GM10266 (cell line): ENCODE measurements around the gene DHX40.

Experiments used
- DNase-seq: peaks from one replicate; pipeline ENCODE4 v3.0.0; 2012; ENCODE audit errors: extremely low spot score
- TF ChIP-seq, protein P1 (sequence below): IDR thresholded peaks from 2 replicates; pipeline ENCODE4 v1.5.1; 2012; ENCODE audit warnings: mild to moderate bottlenecking, low read depth; ENCODE audit not compliant: control insufficient read depth, insufficient read depth; ENCODE audit errors: missing control alignments

Gene DHX40

GRCh38 chr17:59607817-59608403 is 42.5 kb downstream of the DHX40 start:
- DNase-seq = no peak
- TF ChIP-seq, protein P1, sequence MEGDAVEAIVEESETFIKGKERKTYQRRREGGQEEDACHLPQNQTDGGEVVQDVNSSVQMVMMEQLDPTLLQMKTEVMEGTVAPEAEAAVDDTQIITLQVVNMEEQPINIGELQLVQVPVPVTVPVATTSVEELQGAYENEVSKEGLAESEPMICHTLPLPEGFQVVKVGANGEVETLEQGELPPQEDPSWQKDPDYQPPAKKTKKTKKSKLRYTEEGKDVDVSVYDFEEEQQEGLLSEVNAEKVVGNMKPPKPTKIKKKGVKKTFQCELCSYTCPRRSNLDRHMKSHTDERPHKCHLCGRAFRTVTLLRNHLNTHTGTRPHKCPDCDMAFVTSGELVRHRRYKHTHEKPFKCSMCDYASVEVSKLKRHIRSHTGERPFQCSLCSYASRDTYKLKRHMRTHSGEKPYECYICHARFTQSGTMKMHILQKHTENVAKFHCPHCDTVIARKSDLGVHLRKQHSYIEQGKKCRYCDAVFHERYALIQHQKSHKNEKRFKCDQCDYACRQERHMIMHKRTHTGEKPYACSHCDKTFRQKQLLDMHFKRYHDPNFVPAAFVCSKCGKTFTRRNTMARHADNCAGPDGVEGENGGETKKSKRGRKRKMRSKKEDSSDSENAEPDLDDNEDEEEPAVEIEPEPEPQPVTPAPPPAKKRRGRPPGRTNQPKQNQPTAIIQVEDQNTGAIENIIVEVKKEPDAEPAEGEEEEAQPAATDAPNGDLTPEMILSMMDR = peak; percentile 33

DNA sequence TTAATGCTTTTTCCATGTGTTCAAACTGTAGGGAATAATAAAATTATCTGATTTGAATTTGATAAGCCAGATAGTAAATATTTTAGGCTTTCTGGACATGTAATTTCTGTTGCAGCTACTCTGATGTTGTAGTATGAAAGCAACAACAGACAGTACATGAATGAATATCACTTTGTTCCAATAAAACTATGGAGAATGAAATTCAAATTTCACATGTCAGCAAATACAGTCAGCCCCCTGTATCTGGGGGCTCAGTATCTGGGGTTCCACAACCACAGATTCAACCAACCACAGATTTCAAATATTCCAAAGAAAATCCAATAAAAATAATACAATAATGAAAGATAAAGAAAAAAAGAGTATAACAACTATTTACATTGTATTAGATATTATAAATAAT is 46.1 kb downstream of the DHX40 start:
- TF ChIP-seq, protein P1 = no peak
- no peak for DNase-seq

DNA sequence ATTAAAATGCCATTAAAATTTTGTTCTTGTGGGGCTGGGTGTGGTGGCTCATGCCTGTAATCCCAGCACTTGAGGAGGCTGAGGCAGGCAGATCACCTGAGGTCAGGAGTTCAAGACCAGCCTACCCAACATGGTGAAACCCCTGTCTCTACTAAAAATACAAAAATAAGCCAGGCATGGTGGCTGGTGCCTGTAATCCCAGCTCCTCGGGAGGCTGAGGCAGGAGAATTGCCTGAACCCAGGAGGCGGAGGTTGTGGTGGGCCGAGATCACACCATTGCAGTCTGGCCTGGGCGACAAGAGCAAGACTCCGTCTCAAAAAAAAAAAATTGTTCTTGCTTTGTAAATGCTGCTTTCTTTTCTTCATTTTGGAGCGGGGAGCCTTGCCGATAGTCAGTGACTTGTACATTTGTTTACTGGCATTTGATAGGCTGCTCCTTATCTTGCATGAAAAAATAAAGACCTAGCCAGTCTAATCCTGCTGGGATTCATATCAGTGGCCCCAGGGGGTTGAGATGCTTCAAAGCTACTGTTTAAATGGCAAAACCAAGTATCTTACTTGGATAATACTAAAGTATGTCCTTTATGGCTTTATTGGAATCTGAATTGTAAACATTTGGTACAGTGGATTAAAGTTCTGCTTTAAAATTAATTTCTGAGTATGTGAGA is 51.0 kb downstream of the DHX40 start:
- TF ChIP-seq, protein P1 = no peak
- no peak for DNase-seq

GRCh38 chr17:59617156-59617732 is 51.8 kb downstream of the DHX40 start:
- TF ChIP-seq, protein P1 = no peak
- no peak for DNase-seq

DNA sequence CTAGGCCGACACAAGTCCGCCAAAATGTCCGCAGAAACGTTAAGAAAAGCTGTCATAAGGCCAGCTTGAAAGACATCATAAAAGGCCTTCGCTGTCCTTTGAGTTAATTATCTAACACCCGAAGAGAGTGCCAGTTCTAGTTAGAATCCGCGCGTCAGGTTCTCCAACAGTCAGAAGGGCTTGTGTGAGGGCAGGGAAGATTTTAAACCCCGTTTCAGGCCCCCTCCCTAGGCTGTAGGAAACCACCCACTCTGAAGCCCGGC is 53.6 kb downstream of the DHX40 start:
- DNase-seq = no peak
- TF ChIP-seq, protein P1 = no peak

GRCh38 chr17:59619298-59620063 is 54.1 kb downstream of the DHX40 start, which contains the start of gene CLTC:
CLTC (plus strand) TSS chr17:59619895; CDS start chr17:59620132, 237 bp downstream.
- peak; percentile 78 for DNase-seq
- TF ChIP-seq, protein P1 = no peak

DNA sequence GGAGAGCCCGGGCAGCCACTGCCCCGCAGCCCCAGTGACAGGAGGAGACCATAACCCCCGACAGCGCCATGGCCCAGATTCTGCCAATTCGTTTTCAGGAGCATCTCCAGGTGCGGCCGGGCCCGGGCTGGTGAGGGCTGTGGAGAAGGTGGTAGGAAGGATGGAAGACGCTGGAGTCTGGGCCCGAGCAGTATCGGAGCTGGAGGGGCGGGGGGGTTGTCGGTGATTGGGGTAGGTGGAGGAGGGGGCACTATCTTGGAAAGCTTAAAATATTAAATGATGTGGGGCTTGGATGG is 54.6 kb downstream of the DHX40 start:
- TF ChIP-seq, protein P1 = no peak

More for the DNA sequence above, 54.6 kb downstream of the DHX40 start:
- no peak for DNase-seq
